ENCODE data around the gene ATXN10. TPM values are rescaled to one million over a fixed set of nuclear protein-coding genes. Genes with fewer than 3 reads are reported as not detected.

Gene ATXN10
- total RNA-seq, 5 donors from 2014 or later (not counting 1 experiment from before 2014, with no cell fraction given): 58.9 to 85.0 (median 69.6) TPM

- CTCF ChIA-PET: no interaction called here
- H3K36me3 Mint-ChIP-seq: peaks cover 9% of the 10 kb centered on the region
- Histone ChIP-seq H3K4me1 (ENCODE audit: control insufficient read depth in 1 of 2, extremely low read depth in 1 of 2, insufficient read depth in 2 of 2, low read length in 2 of 2) (no peaks in the 10 kb centered on the region), H3K4me3 (ENCODE audit: control insufficient read depth in 1 of 2, extremely low read depth in 1 of 2, low read length in 1 of 2) (no peak overlapping the region), H3K27ac (ENCODE audit: low read length) (no peak overlapping the region), H3K9me3 (no peaks in the 10 kb centered on the region), H3K27me3 (replicated peaks in 1 of 2; ENCODE audit: control insufficient read depth in 2 of 2, extremely low read depth in 1 of 2, insufficient read depth in 2 of 2, low read length in 1 of 2) (peaks cover 6 to 41% of the 10 kb centered on the region in 2 experiments), H3K36me3 (ENCODE audit: control insufficient read depth in 2 of 2, extremely low read depth in 1 of 2, insufficient read depth in 1 of 2, low read length in 1 of 2) (no peaks in the 10 kb centered on the region)
- peaks cover 12 to 29% of the 10 kb centered on the region in 2 donors for H3K27me3 Mint-ChIP-seq
- H3K9me3 Mint-ChIP-seq: peaks cover 0 to 10% (median 5%) of the 10 kb centered on the region in 3 donors
- POLR2A ChIA-PET: no interaction called here
- peaks cover 0 to 9% (median 0%) of the 10 kb centered on the region in 3 donors for H3K4me1 Mint-ChIP-seq
- no peak overlapping the region for H3K27ac Mint-ChIP-seq
- DNase-seq: no peak
- ATAC-seq (replicated peaks in 1 of 4): no peak
- WGBS (ENCODE audit: insufficient coverage): no CpG with 5 or more reads among the region's 6 CpGs
- no peak overlapping the region for H3K4me3 Mint-ChIP-seq
Observed at GRCh38 chr22:45871721-45872120, 200.1 kb downstream of the ATXN10 start.

DNA sequence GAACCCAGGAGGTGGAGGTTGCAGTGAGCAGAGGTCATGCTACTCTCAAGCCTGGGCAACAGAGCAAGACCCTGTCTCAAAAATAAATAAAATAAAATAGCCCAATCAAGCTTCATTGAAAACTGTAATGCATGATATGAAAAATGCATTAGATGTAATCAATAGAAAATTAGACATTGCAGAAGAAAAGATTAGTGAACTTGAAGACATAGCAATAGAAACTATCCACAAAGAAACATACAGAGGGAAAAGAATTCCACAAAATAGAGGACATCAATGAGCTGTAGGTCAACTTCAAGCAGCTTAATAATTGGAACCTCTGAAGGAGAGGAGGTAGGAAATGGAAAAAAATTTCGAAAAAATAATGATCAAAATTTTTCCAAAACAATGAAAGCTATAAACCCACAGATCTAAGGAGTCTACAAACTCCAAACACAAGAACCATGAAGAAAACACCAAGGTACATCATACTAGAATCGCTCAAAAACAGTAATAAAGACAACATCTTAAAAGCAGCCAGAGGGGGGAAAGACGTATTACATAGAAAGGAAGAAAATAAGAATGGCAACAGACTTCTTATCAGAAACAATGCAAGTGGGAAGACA is 201.1 kb downstream of the ATXN10 start:
- DNase-seq (no peak), ATAC-seq (replicated peaks in 1 of 4) (no peak)
- H3K9me3 Mint-ChIP-seq: peaks cover 0 to 10% (median 5%) of the 10 kb centered on the region in 3 donors
- Histone ChIP-seq H3K27ac (ENCODE audit: low read length) (no peak overlapping the region), H3K4me1 (ENCODE audit: control insufficient read depth in 1 of 2, extremely low read depth in 1 of 2, insufficient read depth in 2 of 2, low read length in 2 of 2) (no peaks in the 10 kb centered on the region), H3K36me3 (ENCODE audit: control insufficient read depth in 2 of 2, extremely low read depth in 1 of 2, insufficient read depth in 1 of 2, low read length in 1 of 2) (no peaks in the 10 kb centered on the region), H3K9me3 (no peaks in the 10 kb centered on the region), H3K27me3 (replicated peaks in 1 of 2; ENCODE audit: control insufficient read depth in 2 of 2, extremely low read depth in 1 of 2, insufficient read depth in 2 of 2, low read length in 1 of 2) (peaks cover 6 to 42% of the 10 kb centered on the region in 2 experiments), H3K4me3 (ENCODE audit: control insufficient read depth in 1 of 2, extremely low read depth in 1 of 2, low read length in 1 of 2) (no peak overlapping the region)
- peaks cover 0 to 9% (median 0%) of the 10 kb centered on the region in 3 donors for H3K4me1 Mint-ChIP-seq
- POLR2A ChIA-PET: no interaction called here
- CTCF ChIA-PET: no interaction called here
- H3K4me3 Mint-ChIP-seq: no peak overlapping the region
- H3K27me3 Mint-ChIP-seq: peaks cover 12 to 38% of the 10 kb centered on the region in 2 donors
- H3K36me3 Mint-ChIP-seq: peaks cover 9% of the 10 kb centered on the region
- no peak overlapping the region for H3K27ac Mint-ChIP-seq
- no CpG with 5 or more reads among the region's 3 CpGs for WGBS (ENCODE audit: insufficient coverage)

DNA sequence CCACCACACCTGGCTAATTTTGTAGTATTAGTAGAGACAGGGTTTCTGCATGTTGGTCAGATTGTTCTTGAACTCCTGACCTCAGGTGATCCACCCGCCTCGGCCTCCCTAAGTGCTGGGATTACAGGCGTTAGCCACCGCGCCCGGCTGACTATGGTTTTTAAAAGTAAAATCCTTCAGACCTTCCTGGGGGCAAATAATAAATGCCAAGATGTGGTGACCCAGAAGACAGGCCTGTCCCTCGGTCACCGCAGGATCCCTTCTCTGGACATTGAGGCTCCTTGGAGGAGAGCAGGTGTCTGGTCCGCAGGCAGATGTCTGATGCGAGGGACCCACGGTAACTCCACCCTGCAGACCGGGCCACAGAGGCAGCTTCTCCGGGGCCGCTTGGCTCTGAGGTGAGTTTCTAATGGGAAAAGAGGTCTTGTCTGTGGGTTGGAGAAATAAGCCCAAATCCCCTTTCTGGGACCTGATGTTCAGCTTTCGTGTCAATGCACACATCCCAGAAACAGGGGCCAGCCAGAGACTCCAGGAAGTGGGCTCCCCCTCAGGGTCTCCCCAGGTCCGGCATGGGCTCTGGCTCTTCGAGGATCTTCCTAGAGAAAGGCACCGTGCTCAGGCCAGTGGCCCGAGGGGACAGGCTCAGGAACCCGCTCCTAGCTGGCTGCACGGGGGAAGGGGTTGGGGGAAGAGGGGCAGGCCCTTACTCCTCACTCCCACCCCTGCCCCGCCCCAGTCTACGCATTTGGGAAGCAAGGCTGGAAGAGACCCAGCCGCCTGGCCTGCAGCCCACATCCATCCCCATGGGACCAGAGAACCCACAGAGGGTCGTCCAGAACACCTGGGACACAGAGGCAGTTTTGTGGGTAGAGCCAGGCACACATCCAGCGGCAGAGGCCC is 204.8 kb downstream of the ATXN10 start:
- Mint-ChIP-seq H3K27me3 (peaks cover 7 to 38% of the 10 kb centered on the region in 2 donors), H3K4me1 (no peaks in the 10 kb centered on the region), H3K4me3 (no peak overlapping the region), H3K9me3 (peaks cover 0 to 10% (median 5%) of the 10 kb centered on the region in 3 donors), H3K36me3 (no peaks in the 10 kb centered on the region), H3K27ac (no peak overlapping the region)
- no peaks in the 10 kb centered on the region for H3K4me1 ChIP-seq (ENCODE audit: control insufficient read depth in 1 of 2, extremely low read depth in 1 of 2, insufficient read depth in 2 of 2, low read length in 2 of 2)
- DNase-seq (peak in 1 of 35 experiments; percentile 19), ATAC-seq (replicated peaks in 1 of 4) (no peak)
- H3K36me3 ChIP-seq (ENCODE audit: control insufficient read depth in 2 of 2, extremely low read depth in 1 of 2, insufficient read depth in 1 of 2, low read length in 1 of 2): no peaks in the 10 kb centered on the region
- H3K4me3 ChIP-seq (ENCODE audit: control insufficient read depth in 1 of 2, extremely low read depth in 1 of 2, low read length in 1 of 2): no peak overlapping the region
- H3K27me3 ChIP-seq (replicated peaks in 1 of 2; ENCODE audit: control insufficient read depth in 2 of 2, extremely low read depth in 1 of 2, insufficient read depth in 2 of 2, low read length in 1 of 2): peaks cover 5 to 51% of the 10 kb centered on the region in 2 experiments
- H3K27ac ChIP-seq (ENCODE audit: low read length): no peak overlapping the region
- no peaks in the 10 kb centered on the region for H3K9me3 ChIP-seq
- CTCF ChIA-PET: no interaction called here
- POLR2A ChIA-PET: no interaction called here
- WGBS (ENCODE audit: insufficient coverage): 90% methylated on average over 12 of the region's 26 CpGs

DNA sequence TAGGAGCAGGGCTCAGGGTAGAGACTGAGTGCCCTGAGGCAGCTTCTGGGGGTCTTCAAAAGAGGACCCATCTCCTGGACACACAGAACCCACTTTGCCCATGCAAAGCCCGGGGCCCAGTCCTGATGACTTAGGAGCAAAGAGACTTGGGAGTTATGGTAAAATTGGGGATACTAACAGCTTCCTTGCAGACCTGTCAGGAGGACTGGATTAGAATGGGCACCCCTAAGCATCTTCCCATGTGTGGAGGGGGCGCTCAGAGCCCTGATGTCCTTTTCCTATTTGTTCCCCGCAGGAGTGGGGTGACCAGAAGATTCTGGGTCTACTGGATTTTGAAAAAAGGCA is 205.4 kb downstream of the ATXN10 start:
- DNase-seq: peak in 1 of 35 experiments; percentile 13
- Mint-ChIP-seq H3K36me3 (no peaks in the 10 kb centered on the region), H3K4me3 (no peak overlapping the region), H3K27me3 (peaks cover 7 to 43% of the 10 kb centered on the region in 2 donors), H3K9me3 (peaks cover 0 to 10% (median 5%) of the 10 kb centered on the region in 3 donors), H3K27ac (no peak overlapping the region), H3K4me1 (no peaks in the 10 kb centered on the region)
- H3K27me3 ChIP-seq (replicated peaks in 1 of 2; ENCODE audit: control insufficient read depth in 2 of 2, extremely low read depth in 1 of 2, insufficient read depth in 2 of 2, low read length in 1 of 2): peaks cover 5 to 57% of the 10 kb centered on the region in 2 experiments
- ATAC-seq (replicated peaks in 1 of 4): no peak
- 80% methylated on average over 1 of the region's 3 CpGs for WGBS (ENCODE audit: insufficient coverage)
- no peaks in the 10 kb centered on the region for H3K36me3 ChIP-seq (ENCODE audit: control insufficient read depth in 2 of 2, extremely low read depth in 1 of 2, insufficient read depth in 1 of 2, low read length in 1 of 2)
- no peaks in the 10 kb centered on the region for H3K9me3 ChIP-seq
- POLR2A ChIA-PET: no interaction called here
- CTCF ChIA-PET: no interaction called here
- no peak overlapping the region for H3K4me3 ChIP-seq (ENCODE audit: control insufficient read depth in 1 of 2, extremely low read depth in 1 of 2, low read length in 1 of 2)
- no peaks in the 10 kb centered on the region for H3K4me1 ChIP-seq (ENCODE audit: control insufficient read depth in 1 of 2, extremely low read depth in 1 of 2, insufficient read depth in 2 of 2, low read length in 2 of 2)
- no peak overlapping the region for H3K27ac ChIP-seq (ENCODE audit: low read length)

GRCh38 chr22:45877651-45878050 is 206.0 kb downstream of the ATXN10 start:
- Mint-ChIP-seq H3K4me3 (no peak overlapping the region), H3K27ac (no peak overlapping the region), H3K4me1 (no peaks in the 10 kb centered on the region), H3K9me3 (peaks cover 0 to 9% (median 4%) of the 10 kb centered on the region in 3 donors), H3K27me3 (peaks cover 7 to 49% of the 10 kb centered on the region in 2 donors), H3K36me3 (no peaks in the 10 kb centered on the region)
- DNase-seq: peak in 1 of 35 experiments; percentile 22
- peaks cover 5 to 63% of the 10 kb centered on the region in 2 experiments for H3K27me3 ChIP-seq (replicated peaks in 1 of 2; ENCODE audit: control insufficient read depth in 2 of 2, extremely low read depth in 1 of 2, insufficient read depth in 2 of 2, low read length in 1 of 2)
- WGBS (ENCODE audit: insufficient coverage): 49% methylated on average over 5 of the region's 18 CpGs
- no peak overlapping the region for H3K27ac ChIP-seq (ENCODE audit: low read length)
- POLR2A ChIA-PET: no interaction called here
- H3K9me3 ChIP-seq: no peaks in the 10 kb centered on the region
- H3K4me3 ChIP-seq (ENCODE audit: control insufficient read depth in 1 of 2, extremely low read depth in 1 of 2, low read length in 1 of 2): no peak overlapping the region
- ATAC-seq (replicated peaks in 1 of 4): no peak
- CTCF ChIA-PET: no interaction called here
- no peaks in the 10 kb centered on the region for H3K4me1 ChIP-seq (ENCODE audit: control insufficient read depth in 1 of 2, extremely low read depth in 1 of 2, insufficient read depth in 2 of 2, low read length in 2 of 2)
- H3K36me3 ChIP-seq (ENCODE audit: control insufficient read depth in 2 of 2, extremely low read depth in 1 of 2, insufficient read depth in 1 of 2, low read length in 1 of 2): no peaks in the 10 kb centered on the region

- H3K4me3 Mint-ChIP-seq: no peak overlapping the region
- ChIA-PET CTCF (no interaction called here), POLR2A (no interaction called here)
- peaks cover 7 to 47% of the 10 kb centered on the region in 2 donors for H3K27me3 Mint-ChIP-seq
- H3K4me3 ChIP-seq (ENCODE audit: control insufficient read depth in 1 of 2, extremely low read depth in 1 of 2, low read length in 1 of 2): no peak overlapping the region
- H3K4me1 ChIP-seq (ENCODE audit: control insufficient read depth in 1 of 2, extremely low read depth in 1 of 2, insufficient read depth in 2 of 2, low read length in 2 of 2): no peaks in the 10 kb centered on the region
- no peak overlapping the region for H3K27ac Mint-ChIP-seq
- H3K36me3 Mint-ChIP-seq: no peaks in the 10 kb centered on the region
- no peaks in the 10 kb centered on the region for H3K36me3 ChIP-seq (ENCODE audit: control insufficient read depth in 2 of 2, extremely low read depth in 1 of 2, insufficient read depth in 1 of 2, low read length in 1 of 2)
- H3K4me1 Mint-ChIP-seq: no peaks in the 10 kb centered on the region
- no peak overlapping the region for H3K27ac ChIP-seq (ENCODE audit: low read length)
- DNase-seq (peak in 2 of 35 experiments; percentile 1 to 11), ATAC-seq (replicated peaks in 1 of 4) (no peak)
- peaks cover 5 to 69% of the 10 kb centered on the region in 2 experiments for H3K27me3 ChIP-seq (replicated peaks in 1 of 2; ENCODE audit: control insufficient read depth in 2 of 2, extremely low read depth in 1 of 2, insufficient read depth in 2 of 2, low read length in 1 of 2)
- WGBS (ENCODE audit: insufficient coverage): 28% methylated on average over 19 of the region's 25 CpGs
- H3K9me3 Mint-ChIP-seq: peaks cover 0 to 3% (median 0%) of the 10 kb centered on the region in 3 donors
- H3K9me3 ChIP-seq: no peaks in the 10 kb centered on the region
Observed at GRCh38 chr22:45878051-45878781, 206.6 kb downstream of the ATXN10 start.
